ENCODE results near the gene NANOS3.

The NANOS3 gene

GRCh38 chr19:13894552-13894951 lies 17.6 kb downstream of the NANOS3 start:
- TF ChIP-seq, protein P1, sequence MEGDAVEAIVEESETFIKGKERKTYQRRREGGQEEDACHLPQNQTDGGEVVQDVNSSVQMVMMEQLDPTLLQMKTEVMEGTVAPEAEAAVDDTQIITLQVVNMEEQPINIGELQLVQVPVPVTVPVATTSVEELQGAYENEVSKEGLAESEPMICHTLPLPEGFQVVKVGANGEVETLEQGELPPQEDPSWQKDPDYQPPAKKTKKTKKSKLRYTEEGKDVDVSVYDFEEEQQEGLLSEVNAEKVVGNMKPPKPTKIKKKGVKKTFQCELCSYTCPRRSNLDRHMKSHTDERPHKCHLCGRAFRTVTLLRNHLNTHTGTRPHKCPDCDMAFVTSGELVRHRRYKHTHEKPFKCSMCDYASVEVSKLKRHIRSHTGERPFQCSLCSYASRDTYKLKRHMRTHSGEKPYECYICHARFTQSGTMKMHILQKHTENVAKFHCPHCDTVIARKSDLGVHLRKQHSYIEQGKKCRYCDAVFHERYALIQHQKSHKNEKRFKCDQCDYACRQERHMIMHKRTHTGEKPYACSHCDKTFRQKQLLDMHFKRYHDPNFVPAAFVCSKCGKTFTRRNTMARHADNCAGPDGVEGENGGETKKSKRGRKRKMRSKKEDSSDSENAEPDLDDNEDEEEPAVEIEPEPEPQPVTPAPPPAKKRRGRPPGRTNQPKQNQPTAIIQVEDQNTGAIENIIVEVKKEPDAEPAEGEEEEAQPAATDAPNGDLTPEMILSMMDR (IDR thresholded peaks at IDR 0.05): no peak

GRCh38 chr19:13896227-13896626 lies 19.3 kb downstream of the NANOS3 start:
- Histone ChIP-seq H3K27ac (no peak overlapping the region), H3K4me3 (no peak overlapping the region)
- no peak for DNase-seq (ENCODE audit: low spot score)
- TF ChIP-seq, protein P1 (IDR thresholded peaks at IDR 0.05): no peak

More at GRCh38 chr19:13894552-13894951, 17.6 kb downstream of the NANOS3 start:
- DNase-seq (ENCODE audit: low spot score): no peak
- Histone ChIP-seq H3K4me3 (no peak overlapping the region), H3K27ac (no peak overlapping the region)

GRCh38 chr19:13899393-13899792 lies 22.5 kb downstream of the NANOS3 start:
- no peak for DNase-seq (ENCODE audit: low spot score)
- no peak overlapping the region for H3K4me3 ChIP-seq
- no peak overlapping the region for H3K27ac ChIP-seq
- TF ChIP-seq, protein P1 (IDR thresholded peaks at IDR 0.05): no peak

- no peak for DNase-seq (ENCODE audit: low spot score)
- TF ChIP-seq, protein P1 (IDR thresholded peaks at IDR 0.05): no peak
- H3K4me3 ChIP-seq: no peak overlapping the region
- H3K27ac ChIP-seq: no peak overlapping the region
Measured at GRCh38 chr19:13899912-13900584, 23.1 kb downstream of the NANOS3 start.

GRCh38 chr19:13902993-13903555 lies 26.1 kb downstream of the NANOS3 start:
- DNase-seq (ENCODE audit: low spot score): no peak
- Histone ChIP-seq H3K27ac (no peak overlapping the region), H3K4me3 (no peak overlapping the region)
- TF ChIP-seq, protein P1 (IDR thresholded peaks at IDR 0.05): no peak

- TF ChIP-seq, protein P1 (IDR thresholded peaks at IDR 0.05): no peak
Measured at GRCh38 chr19:13905634-13906520, 28.9 kb downstream of the NANOS3 start, which contains the start of the genes BRME1 and CC2D1A. Gene BRME1, minus strand, starts transcription at chr19:13906117. Its CDS starts 1,225 bp downstream, at chr19:13904892. Gene CC2D1A, plus strand, starts transcription at chr19:13906201. Its CDS starts 241 bp downstream, at chr19:13906442.

More at GRCh38 chr19:13905634-13906520, 28.9 kb downstream of the NANOS3 start, which contains the start of the genes BRME1 and CC2D1A:
- Histone ChIP-seq H3K27ac (peak within 1 kb of the TSS; percentile 10 to 54), H3K4me3 (peak within 1 kb of the TSS; percentile 85)
- DNase-seq (ENCODE audit: low spot score): peak; percentile 91
